HepG2 (cell line): Measurements from ENCODE around the gene SNX15. TPM values are rescaled to one million over a fixed set of nuclear protein-coding genes. Genes with fewer than 3 reads are reported as not detected.

ENCODE experiments used
- IRX3 ChIP-seq: sonication (generic); formaldehyde crosslinking; IDR thresholded peaks from 2 replicates; pipeline ENCODE4 v1.8.1; 2023; ENCODE audit warnings: mild to moderate bottlenecking, low read depth, missing genetic modification reagents, borderline replicate concordance
- KDM5B ChIP-seq: sonication (generic); formaldehyde crosslinking; IDR thresholded peaks from 2 replicates; pipeline ENCODE4 v1.4.0; 2020; ENCODE audit warnings: missing genetic modification reagents, mild to moderate bottlenecking, borderline replicate concordance
- NFIB ChIP-seq: sonication (generic); formaldehyde crosslinking; IDR thresholded peaks from 2 replicates; pipeline ENCODE4 v1.9.0; 2021; ENCODE audit warnings: missing genetic modification reagents, mild to moderate bottlenecking, borderline replicate concordance
- PITX1 ChIP-seq: sonication (generic); formaldehyde crosslinking; IDR thresholded peaks from 2 replicates; pipeline ENCODE4 v1.5.1; 2020; ENCODE audit warnings: mild to moderate bottlenecking, missing genetic modification reagents
- SSRP1 ChIP-seq: IDR thresholded peaks from 2 replicates; pipeline ENCODE4 v1.6.1; 2016; ENCODE audit warnings: control low read depth
- ZFP62 ChIP-seq: sonication (generic); formaldehyde crosslinking; IDR thresholded peaks from 2 replicates; pipeline ENCODE4 v1.4.0; 2020; ENCODE audit warnings: missing genetic modification reagents
- ZNF331 ChIP-seq: sonication (generic); formaldehyde crosslinking; IDR thresholded peaks from 2 replicates; pipeline ENCODE4 v1.4.0; 2020; ENCODE audit warnings: missing genetic modification reagents
- polyA plus RNA-seq, 8 experiments: library from polyadenylated mRNA; depleted of rRNA in 3 of 8; stranded (reverse) in 7 of 8; unstranded in 1 of 8; fragments of >200 nt; fragmentation: Illumina TruSeq in 4 of 8; extraction: Trizol in 4 of 8; gene quantifications; 2 replicates each; pipeline versions ENCODE4 v1.2.1 to v1.2.3, GENCODE V29; 2011 to 2016; ENCODE audit warnings: low read depth in 4 of 8, missing spikeins in 1 of 8, mixed read lengths in 1 of 8; ENCODE audit not compliant: insufficient read depth in 1 of 8
- total RNA-seq, 5 experiments: library from RNA; depleted of rRNA; stranded (reverse); fragments of >200 nt; fragmentation: Illumina TruSeq; extraction: Trizol; gene quantifications; 2 replicates each; pipeline ENCODE4 v1.2.3, GENCODE V29; 2016; ENCODE audit warnings: low read depth in 1 of 5
- TF ChIP-seq, protein P1 (sequence below): sonication (generic); formaldehyde crosslinking; IDR thresholded peaks from 2 replicates; pipeline ENCODE4 v1.5.1; 2020; ENCODE audit warnings: missing genetic modification reagents, mild to moderate bottlenecking, borderline replicate concordance
- TF ChIP-seq, protein P2 (sequence below): sonication (generic); formaldehyde crosslinking; IDR thresholded peaks from 2 replicates; pipeline ENCODE4 v1.5.0; 2020; ENCODE audit warnings: missing genetic modification reagents
- TF ChIP-seq, protein P3 (sequence below): sonication (generic); formaldehyde crosslinking; IDR thresholded peaks from 2 replicates; pipeline ENCODE4 v1.5.0; 2020; ENCODE audit warnings: mild to moderate bottlenecking, missing genetic modification reagents
- TF ChIP-seq, protein P4 (sequence below): IDR thresholded peaks from 2 replicates; pipeline ENCODE4 v1.6.1; 2016; ENCODE audit warnings: missing biosample characterization, missing genetic modification reagents, low read depth
- TF ChIP-seq, protein P5 (sequence below): sonication (generic); formaldehyde crosslinking; IDR thresholded peaks from 2 replicates; pipeline ENCODE4 v1.4.0; 2020; ENCODE audit warnings: missing genetic modification reagents
- TF ChIP-seq, protein P6 (sequence below): sonication (generic); formaldehyde crosslinking; IDR thresholded peaks from one replicate; pipeline ENCODE4 v1.5.1; 2020; ENCODE audit warnings: mild to moderate bottlenecking, missing genetic modification reagents; ENCODE audit errors: not compliant biosample characterization

SNX15 gene
- total and polyA plus RNA-seq, 2 of the 13 experiments (the other 11 are each of a cell fraction or from before 2014, with no cell fraction given), result 19.1 to 22.6 TPM

DNA sequence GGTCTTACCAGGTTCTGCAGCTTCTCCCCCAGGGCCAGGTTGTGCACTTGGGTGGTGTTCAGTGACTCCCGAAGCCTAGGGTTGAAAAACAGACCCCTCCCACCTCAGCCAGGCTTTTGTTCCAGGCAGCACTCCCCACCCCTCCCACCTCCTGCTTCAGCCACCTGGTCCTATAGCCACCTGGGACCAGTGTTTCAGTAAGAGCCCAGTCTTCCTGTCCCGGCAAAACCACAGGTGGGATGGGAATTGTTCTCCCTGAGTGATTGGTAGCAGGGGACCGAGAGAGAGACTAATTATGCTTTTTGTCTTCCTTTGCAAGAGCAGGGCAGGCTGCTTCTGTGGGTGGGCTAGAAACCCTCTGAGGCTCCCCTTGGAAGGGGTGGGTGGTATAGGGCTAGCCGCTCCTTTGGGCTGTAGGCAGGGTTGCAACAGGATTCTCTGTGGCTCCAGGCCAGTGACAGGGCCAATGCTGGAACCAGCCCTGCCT lies 39.6 kb downstream of the SNX15 start (continued):
- TF ChIP-seq KDM5B (CRISPR knock-in tag), result no peak
- TF ChIP-seq, protein P1, sequence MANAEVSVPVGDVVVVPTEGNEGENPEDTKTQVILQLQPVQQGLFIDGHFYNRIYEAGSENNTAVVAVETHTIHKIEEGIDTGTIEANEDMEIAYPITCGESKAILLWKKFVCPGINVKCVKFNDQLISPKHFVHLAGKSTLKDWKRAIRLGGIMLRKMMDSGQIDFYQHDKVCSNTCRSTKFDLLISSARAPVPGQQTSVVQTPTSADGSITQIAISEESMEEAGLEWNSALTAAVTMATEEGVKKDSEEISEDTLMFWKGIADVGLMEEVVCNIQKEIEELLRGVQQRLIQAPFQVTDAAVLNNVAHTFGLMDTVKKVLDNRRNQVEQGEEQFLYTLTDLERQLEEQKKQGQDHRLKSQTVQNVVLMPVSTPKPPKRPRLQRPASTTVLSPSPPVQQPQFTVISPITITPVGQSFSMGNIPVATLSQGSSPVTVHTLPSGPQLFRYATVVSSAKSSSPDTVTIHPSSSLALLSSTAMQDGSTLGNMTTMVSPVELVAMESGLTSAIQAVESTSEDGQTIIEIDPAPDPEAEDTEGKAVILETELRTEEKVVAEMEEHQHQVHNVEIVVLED, result no peak
- TF ChIP-seq, protein P2, sequence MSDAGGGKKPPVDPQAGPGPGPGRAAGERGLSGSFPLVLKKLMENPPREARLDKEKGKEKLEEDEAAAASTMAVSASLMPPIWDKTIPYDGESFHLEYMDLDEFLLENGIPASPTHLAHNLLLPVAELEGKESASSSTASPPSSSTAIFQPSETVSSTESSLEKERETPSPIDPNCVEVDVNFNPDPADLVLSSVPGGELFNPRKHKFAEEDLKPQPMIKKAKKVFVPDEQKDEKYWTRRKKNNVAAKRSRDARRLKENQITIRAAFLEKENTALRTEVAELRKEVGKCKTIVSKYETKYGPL (CRISPR knock-in tag), result no peak
- TF ChIP-seq, protein P3, sequence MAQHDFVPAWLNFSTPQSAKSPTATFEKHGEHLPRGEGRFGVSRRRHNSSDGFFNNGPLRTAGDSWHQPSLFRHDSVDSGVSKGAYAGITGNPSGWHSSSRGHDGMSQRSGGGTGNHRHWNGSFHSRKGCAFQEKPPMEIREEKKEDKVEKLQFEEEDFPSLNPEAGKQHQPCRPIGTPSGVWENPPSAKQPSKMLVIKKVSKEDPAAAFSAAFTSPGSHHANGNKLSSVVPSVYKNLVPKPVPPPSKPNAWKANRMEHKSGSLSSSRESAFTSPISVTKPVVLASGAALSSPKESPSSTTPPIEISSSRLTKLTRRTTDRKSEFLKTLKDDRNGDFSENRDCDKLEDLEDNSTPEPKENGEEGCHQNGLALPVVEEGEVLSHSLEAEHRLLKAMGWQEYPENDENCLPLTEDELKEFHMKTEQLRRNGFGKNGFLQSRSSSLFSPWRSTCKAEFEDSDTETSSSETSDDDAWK, result no peak
- peak; percentile 41; the same call in 1 of the 2 replicates for TF ChIP-seq PITX1
- TF ChIP-seq, protein P4, sequence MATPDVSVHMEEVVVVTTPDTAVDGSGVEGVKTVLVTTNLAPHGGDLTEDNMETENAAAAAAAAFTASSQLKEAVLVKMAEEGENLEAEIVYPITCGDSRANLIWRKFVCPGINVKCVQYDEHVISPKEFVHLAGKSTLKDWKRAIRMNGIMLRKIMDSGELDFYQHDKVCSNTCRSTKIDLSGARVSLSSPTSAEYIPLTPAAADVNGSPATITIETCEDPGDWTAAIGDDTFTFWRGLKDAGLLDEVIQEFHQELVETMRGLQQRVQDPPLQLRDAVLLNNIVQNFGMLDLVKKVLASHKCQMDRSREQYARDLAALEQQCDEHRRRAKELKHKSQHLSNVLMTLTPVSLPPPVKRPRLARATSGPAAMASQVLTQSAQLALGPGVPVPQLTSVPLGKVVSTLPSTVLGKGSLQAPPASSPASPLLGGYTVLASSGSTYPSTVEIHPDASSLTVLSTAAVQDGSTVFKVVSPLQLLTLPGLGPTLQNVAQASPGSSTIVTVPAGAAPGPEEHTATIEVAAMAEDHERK (CRISPR knock-in tag), result no peak
- no peak for TF ChIP-seq ZNF331 (CRISPR knock-in tag)
- TF ChIP-seq SSRP1 (CRISPR knock-in tag), result no peak
- TF ChIP-seq, protein P5, sequence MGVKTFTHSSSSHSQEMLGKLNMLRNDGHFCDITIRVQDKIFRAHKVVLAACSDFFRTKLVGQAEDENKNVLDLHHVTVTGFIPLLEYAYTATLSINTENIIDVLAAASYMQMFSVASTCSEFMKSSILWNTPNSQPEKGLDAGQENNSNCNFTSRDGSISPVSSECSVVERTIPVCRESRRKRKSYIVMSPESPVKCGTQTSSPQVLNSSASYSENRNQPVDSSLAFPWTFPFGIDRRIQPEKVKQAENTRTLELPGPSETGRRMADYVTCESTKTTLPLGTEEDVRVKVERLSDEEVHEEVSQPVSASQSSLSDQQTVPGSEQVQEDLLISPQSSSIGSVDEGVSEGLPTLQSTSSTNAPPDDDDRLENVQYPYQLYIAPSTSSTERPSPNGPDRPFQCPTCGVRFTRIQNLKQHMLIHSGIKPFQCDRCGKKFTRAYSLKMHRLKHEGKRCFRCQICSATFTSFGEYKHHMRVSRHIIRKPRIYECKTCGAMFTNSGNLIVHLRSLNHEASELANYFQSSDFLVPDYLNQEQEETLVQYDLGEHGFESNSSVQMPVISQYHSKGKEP, result no peak
- TF ChIP-seq, protein P6, sequence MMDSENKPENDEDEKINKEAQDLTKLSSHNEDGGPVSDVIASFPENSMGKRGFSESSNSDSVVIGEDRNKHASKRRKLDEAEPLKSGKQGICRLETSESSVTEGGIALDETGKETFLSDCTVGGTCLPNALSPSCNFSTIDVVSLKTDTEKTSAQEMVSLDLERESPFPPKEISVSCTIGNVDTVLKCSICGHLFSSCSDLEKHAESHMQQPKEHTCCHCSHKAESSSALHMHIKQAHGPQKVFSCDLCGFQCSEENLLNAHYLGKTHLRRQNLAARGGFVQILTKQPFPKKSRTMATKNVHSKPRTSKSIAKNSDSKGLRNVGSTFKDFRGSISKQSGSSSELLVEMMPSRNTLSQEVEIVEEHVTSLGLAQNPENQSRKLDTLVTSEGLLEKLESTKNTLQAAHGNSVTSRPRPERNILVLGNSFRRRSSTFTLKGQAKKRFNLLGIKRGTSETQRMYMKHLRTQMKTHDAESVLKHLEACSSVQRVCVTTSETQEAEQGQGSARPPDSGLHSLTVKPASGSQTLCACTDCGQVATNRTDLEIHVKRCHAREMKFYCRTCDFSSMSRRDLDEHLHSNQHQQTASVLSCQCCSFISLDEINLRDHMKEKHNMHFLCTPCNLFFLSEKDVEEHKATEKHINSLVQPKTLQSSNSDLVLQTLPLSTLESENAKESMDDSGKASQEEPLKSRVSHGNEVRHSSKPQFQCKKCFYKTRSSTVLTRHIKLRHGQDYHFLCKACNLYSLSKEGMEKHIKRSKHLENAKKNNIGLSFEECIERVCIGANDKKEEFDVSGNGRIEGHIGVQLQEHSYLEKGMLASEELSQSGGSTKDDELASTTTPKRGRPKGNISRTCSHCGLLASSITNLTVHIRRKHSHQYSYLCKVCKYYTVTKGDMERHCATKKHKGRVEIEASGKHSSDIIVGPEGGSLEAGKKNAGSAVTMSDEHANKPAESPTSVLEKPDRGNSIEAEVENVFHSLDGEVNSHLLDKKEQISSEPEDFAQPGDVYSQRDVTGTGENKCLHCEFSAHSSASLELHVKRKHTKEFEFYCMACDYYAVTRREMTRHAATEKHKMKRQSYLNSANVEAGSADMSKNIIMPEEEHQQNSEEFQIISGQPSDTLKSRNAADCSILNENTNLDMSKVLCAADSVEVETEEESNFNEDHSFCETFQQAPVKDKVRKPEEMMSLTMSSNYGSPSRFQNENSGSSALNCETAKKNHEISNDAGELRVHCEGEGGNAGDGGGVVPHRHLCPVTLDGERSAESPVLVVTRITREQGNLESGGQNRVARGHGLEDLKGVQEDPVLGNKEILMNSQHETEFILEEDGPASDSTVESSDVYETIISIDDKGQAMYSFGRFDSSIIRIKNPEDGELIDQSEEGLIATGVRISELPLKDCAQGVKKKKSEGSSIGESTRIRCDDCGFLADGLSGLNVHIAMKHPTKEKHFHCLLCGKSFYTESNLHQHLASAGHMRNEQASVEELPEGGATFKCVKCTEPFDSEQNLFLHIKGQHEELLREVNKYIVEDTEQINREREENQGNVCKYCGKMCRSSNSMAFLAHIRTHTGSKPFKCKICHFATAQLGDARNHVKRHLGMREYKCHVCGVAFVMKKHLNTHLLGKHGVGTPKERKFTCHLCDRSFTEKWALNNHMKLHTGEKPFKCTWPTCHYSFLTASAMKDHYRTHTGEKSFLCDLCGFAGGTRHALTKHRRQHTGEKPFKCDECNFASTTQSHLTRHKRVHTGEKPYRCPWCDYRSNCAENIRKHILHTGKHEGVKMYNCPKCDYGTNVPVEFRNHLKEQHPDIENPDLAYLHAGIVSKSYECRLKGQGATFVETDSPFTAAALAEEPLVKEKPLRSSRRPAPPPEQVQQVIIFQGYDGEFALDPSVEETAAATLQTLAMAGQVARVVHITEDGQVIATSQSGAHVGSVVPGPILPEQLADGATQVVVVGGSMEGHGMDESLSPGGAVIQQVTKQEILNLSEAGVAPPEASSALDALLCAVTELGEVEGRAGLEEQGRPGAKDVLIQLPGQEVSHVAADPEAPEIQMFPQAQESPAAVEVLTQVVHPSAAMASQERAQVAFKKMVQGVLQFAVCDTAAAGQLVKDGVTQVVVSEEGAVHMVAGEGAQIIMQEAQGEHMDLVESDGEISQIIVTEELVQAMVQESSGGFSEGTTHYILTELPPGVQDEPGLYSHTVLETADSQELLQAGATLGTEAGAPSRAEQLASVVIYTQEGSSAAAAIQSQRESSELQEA, result no peak
- TF ChIP-seq NFIB (CRISPR knock-in tag), result no peak
- no peak for TF ChIP-seq ZFP62
- TF ChIP-seq IRX3 (CRISPR knock-in tag), result no peak
